Measurements from ENCODE around the gene STK32A.
"Not testable (repeated sequence)": the region's sequence is repeated elsewhere in the genome, so short reads cannot be mapped to it uniquely, and the experiment has no call there.

Gene STK32A

GRCh38 chr5:147361441-147362175 is 126.8 kb downstream of the STK32A start:
- H3K36me3 ChIP-seq: no peaks in the 10 kb centered on the region
- H3K9ac ChIP-seq: no peak overlapping the region
- no peak overlapping the region for H3K4me2 ChIP-seq
- no peak for TF ChIP-seq Cebpa-rat (IDR thresholded peaks at IDR 0.05)
- no peaks in the 10 kb centered on the region for H3K4me1 ChIP-seq
- H3K4me3 ChIP-seq: no peak overlapping the region
- H3K27me3 ChIP-seq: no peaks in the 10 kb centered on the region
- H3K27ac ChIP-seq: no peak overlapping the region
- H4K20me1 ChIP-seq: no peaks in the 10 kb centered on the region
- H3K9me3 ChIP-seq: no peaks in the 10 kb centered on the region

DNA sequence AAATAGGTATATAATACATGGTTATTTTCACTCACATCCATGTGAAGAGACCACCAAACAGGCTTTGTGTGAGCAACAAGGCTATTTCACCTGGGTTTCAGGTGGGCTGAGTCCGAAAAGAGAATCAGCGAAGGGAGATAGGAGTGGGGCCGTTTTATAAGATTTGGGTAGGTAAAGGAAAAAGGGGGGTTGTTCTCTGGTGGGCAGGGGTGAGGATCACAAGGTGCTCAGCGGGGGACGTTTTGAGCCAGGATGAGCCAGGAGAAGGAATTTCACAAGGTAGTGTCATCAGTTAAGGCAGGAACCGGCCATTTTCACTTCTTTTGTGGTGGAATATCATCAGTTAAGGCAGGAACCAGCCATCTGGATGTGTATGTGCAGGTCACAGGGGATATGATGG is 132.6 kb downstream of the STK32A start:
- H3K9me3 ChIP-seq, H3K4me3 ChIP-seq, H4K20me1 ChIP-seq, H3K27me3 ChIP-seq, H3K27ac ChIP-seq, H3K4me2 ChIP-seq, H3K36me3 ChIP-seq, H3K9ac ChIP-seq, H3K4me1 ChIP-seq: not testable (repeated sequence)

GRCh38 chr5:147369742-147370374 is 135.0 kb downstream of the STK32A start:
- no peaks in the 10 kb centered on the region for H4K20me1 ChIP-seq
- H3K9me3 ChIP-seq: no peaks in the 10 kb centered on the region
- no peaks in the 10 kb centered on the region for H3K27me3 ChIP-seq
- no peaks in the 10 kb centered on the region for H3K36me3 ChIP-seq
- no peak overlapping the region for H3K27ac ChIP-seq
- H3K4me1 ChIP-seq: peaks cover 11% of the 10 kb centered on the region
- H3K9ac ChIP-seq: no peak overlapping the region
- no peak for TF ChIP-seq Cebpa-rat (IDR thresholded peaks at IDR 0.05)
- no peak overlapping the region for H3K4me3 ChIP-seq
- H3K4me2 ChIP-seq: no peak overlapping the region

DNA sequence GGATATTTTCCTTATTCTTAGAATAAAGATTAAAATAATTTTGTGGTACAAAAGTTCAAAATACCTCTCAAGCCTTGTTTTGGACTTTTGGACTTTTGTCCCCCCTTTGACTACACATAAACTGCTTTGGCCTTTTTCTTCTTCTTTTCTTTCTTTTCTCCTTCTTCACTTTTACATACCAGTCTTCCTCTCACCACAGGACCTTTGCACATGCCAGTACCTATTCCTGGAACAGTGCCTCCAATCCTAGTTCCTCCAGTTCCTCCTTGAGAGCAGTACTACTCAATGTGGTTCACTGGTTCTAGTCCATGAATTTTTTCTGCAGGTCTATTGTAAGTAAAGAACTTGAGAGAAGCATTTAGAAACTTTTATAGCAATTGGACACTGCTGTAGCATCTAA is 136.5 kb downstream of the STK32A start:
- TF ChIP-seq Cebpa-rat (IDR thresholded peaks at IDR 0.05): no peak
- no peaks in the 10 kb centered on the region for H4K20me1 ChIP-seq
- H3K36me3 ChIP-seq: no peaks in the 10 kb centered on the region
- H3K9ac ChIP-seq: no peak overlapping the region
- H3K27ac ChIP-seq: no peak overlapping the region
- H3K9me3 ChIP-seq: no peaks in the 10 kb centered on the region
- no peaks in the 10 kb centered on the region for H3K27me3 ChIP-seq
- no peak overlapping the region for H3K4me2 ChIP-seq
- peaks cover 11% of the 10 kb centered on the region for H3K4me1 ChIP-seq
- H3K4me3 ChIP-seq: no peak overlapping the region

DNA sequence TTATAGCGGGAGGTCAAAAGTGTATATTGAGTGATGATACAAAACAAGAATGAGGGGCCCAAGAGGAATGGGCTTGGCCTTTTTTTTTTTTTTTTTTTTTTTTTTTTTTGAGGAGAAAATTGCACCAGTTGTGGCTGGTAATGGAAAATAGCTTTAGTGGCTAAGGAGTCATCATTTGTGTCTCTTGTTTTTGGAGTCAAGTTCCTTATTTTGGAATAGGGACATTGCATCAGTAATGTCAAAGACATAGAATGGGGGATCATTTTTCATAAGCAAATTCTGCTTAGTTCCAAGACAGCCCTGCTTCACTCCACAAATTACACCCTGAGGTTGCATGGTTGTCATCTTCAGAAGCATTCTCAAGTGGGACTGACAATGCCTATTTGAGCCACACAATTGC is 137.4 kb downstream of the STK32A start:
- Histone ChIP-seq H3K4me3 (no peak overlapping the region), H3K4me2 (no peak overlapping the region), H3K4me1 (peaks cover 11% of the 10 kb centered on the region), H3K9ac (no peak overlapping the region), H3K36me3 (no peaks in the 10 kb centered on the region), H3K9me3 (no peaks in the 10 kb centered on the region), H3K27me3 (no peaks in the 10 kb centered on the region), H3K27ac (no peak overlapping the region), H4K20me1 (no peaks in the 10 kb centered on the region)
- no peak for TF ChIP-seq Cebpa-rat (IDR thresholded peaks at IDR 0.05)

DNA sequence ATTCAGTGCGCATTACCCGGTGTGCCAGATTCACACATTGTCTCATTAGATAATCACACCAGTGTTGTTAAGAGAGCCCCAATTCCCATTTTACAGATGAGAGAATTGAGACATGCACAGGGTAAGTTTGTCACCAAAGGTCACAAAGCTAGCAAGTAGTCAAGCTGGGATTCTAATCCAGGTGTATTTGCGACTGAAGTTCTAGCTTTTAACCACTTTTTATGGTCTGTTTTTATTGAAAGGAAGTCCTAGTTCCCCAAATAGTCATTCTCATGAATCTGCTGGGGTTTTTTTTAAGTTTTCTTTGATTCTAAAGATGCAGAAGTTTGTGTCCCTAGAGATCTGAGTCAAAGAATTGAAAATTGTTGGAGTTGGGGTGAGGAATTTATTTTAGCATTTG is 138.5 kb downstream of the STK32A start:
- Histone ChIP-seq H3K4me3 (no peak overlapping the region), H3K9me3 (no peaks in the 10 kb centered on the region; the same call in 1 of the 2 replicates), H3K27me3 (no peaks in the 10 kb centered on the region), H3K9ac (no peak overlapping the region), H3K4me2 (peak overlapping the region; percentile 28), H3K36me3 (no peaks in the 10 kb centered on the region), H3K4me1 (peaks cover 11% of the 10 kb centered on the region), H4K20me1 (no peaks in the 10 kb centered on the region), H3K27ac (no peak overlapping the region)
- TF ChIP-seq Cebpa-rat (IDR thresholded peaks at IDR 0.05): no peak

DNA sequence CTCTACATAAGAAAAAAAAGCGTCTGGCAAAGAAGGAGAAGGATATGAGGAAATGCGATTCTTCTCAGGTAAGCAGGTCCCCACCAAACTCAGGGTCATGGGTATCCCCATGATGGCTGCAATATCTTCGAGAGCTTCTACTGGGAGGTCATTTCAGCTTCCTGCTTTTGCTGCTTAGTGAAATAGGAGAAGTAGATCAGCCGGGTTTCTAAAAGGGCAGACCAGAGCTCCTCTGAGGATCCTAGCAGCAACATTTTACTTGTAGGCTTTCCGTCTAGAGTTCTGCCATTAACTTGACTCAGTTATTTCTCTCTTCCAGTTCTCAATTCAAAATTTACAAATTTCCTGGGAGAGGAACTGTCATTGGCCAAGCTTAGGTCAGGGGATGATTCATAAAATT is 140.3 kb downstream of the STK32A start:
- Histone ChIP-seq H4K20me1 (no peaks in the 10 kb centered on the region), H3K4me1 (peaks cover 11% of the 10 kb centered on the region), H3K27me3 (no peaks in the 10 kb centered on the region), H3K36me3 (no peaks in the 10 kb centered on the region), H3K9me3 (no peaks in the 10 kb centered on the region; the same call in 1 of the 2 replicates), H3K9ac (no peak overlapping the region), H3K27ac (no peak overlapping the region), H3K4me2 (no peak overlapping the region), H3K4me3 (no peak overlapping the region)
- no peak for TF ChIP-seq Cebpa-rat (IDR thresholded peaks at IDR 0.05)

- no peaks in the 10 kb centered on the region for H3K36me3 ChIP-seq
- H3K4me3 ChIP-seq: no peak overlapping the region
- no peak overlapping the region for H3K9ac ChIP-seq
- H3K4me1 ChIP-seq: peaks cover 11% of the 10 kb centered on the region
- no peaks in the 10 kb centered on the region for H4K20me1 ChIP-seq
- no peak overlapping the region for H3K27ac ChIP-seq
- H3K4me2 ChIP-seq: no peak overlapping the region
- H3K9me3 ChIP-seq: no peaks in the 10 kb centered on the region; the same call in 1 of the 2 replicates
- no peaks in the 10 kb centered on the region for H3K27me3 ChIP-seq
- TF ChIP-seq Cebpa-rat (IDR thresholded peaks at IDR 0.05): no peak
Measured at GRCh38 chr5:147377682-147378081, 142.9 kb downstream of the STK32A start.

DNA sequence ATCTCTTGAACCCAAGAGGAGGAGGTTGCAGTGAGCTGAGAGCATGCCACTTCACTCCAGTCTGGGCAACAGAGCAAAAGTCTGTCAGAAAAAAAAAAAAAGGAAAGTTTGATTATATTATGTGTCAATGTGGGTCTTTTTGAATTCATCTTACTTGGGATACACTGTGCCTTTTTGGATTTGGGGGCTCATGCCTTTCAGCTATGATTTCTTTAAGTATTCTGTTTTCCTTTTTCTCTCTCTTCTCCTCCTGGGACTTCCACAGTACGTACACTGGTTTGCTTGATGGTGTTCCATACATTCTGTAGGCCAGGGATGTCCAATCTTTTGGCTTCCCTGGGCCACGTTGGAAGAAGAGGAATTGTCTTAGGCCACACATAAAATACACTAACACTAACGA is 146.7 kb downstream of the STK32A start:
- H3K9me3 ChIP-seq: no peaks in the 10 kb centered on the region; the same call in 1 of the 2 replicates
- H3K9ac ChIP-seq: no peak overlapping the region
- no peak overlapping the region for H3K27ac ChIP-seq
- no peak overlapping the region for H3K4me3 ChIP-seq
- H3K27me3 ChIP-seq: no peaks in the 10 kb centered on the region
- H3K36me3 ChIP-seq: no peaks in the 10 kb centered on the region
- no peak for TF ChIP-seq Cebpa-rat (IDR thresholded peaks at IDR 0.05)
- H3K4me2 ChIP-seq: no peak overlapping the region
- H3K4me1 ChIP-seq: no peaks in the 10 kb centered on the region
- H4K20me1 ChIP-seq: no peaks in the 10 kb centered on the region

- H3K27me3 ChIP-seq: no peaks in the 10 kb centered on the region
- no peak overlapping the region for H3K4me3 ChIP-seq
- TF ChIP-seq Cebpa-rat (IDR thresholded peaks at IDR 0.05): no peak
- H3K9ac ChIP-seq: no peak overlapping the region
- no peak overlapping the region for H3K27ac ChIP-seq
- H3K4me2 ChIP-seq: no peak overlapping the region
- no peaks in the 10 kb centered on the region for H3K4me1 ChIP-seq
- H3K36me3 ChIP-seq: no peaks in the 10 kb centered on the region
- no peaks in the 10 kb centered on the region for H4K20me1 ChIP-seq
- no peaks in the 10 kb centered on the region; the same call in 1 of the 2 replicates for H3K9me3 ChIP-seq
Measured at GRCh38 chr5:147382776-147383175, 147.9 kb downstream of the STK32A start.
